ENCODE results near the gene DAAM2. TPM values are rescaled to one million over a fixed set of nuclear protein-coding genes. Genes with fewer than 3 reads are reported as not detected.

The DAAM2 gene
- total and polyA plus RNA-seq, 9 of the 15 experiments (the other 6 are each of a cell fraction or from before 2014, with no cell fraction given) = 0.01 to 0.07 TPM; not detected in 7

GRCh38 chr6:39756582-39756981, 35.6 kb upstream of the DAAM2 start:
- POLR2A ChIA-PET = no interaction called here
- H3K79me2 ChIP-seq (ENCODE audit: control insufficient read depth, insufficient read depth, low read length) = no peaks in the 10 kb centered on the region
- no peaks in the 10 kb centered on the region; a peak in 1 of 5 replicates for H3K27me3 ChIP-seq (ENCODE audit: control insufficient read depth in 2 of 2, insufficient read depth in 2 of 2, low read length in 2 of 2)
- 0% methylated on average over 2 of the region's 2 CpGs for WGBS (ENCODE audit: insufficient coverage, low coverage, missing lambda C conversion rate)
- no peaks in the 10 kb centered on the region for H3K36me3 ChIP-seq (ENCODE audit: control insufficient read depth, insufficient read depth, low read length)
- no peak overlapping the region for H3K9ac ChIP-seq (ENCODE audit: insufficient read depth in 1 of 2, low read depth in 2 of 2, low read length in 2 of 2)
- DNase-seq (ENCODE audit: extremely low read depth in 1 of 4, low spot score in 3 of 4) (no peak), FAIRE-seq (no peak), ATAC-seq (no peak)
- no peak for TF ChIP-seq ZNF699 (CRISPR knock-in tag; IDR thresholded peaks at IDR 0.05; ENCODE audit: insufficient replicate concordance)
- TF ChIP-seq RHOXF2B (CRISPR knock-in tag; conservative IDR thresholded peaks at IDR 0.05) = no peak
- no peak for TF ChIP-seq ZNF511 (CRISPR knock-in tag; IDR thresholded peaks at IDR 0.05)
- no peak for TF ChIP-seq ZNF311 (CRISPR knock-in tag; IDR thresholded peaks at IDR 0.05)
- TF ChIP-seq ARHGAP35 (IDR thresholded peaks at IDR 0.05; ENCODE audit: partially characterized antibody) = no peak
- TF ChIP-seq ATF7 (IDR thresholded peaks at IDR 0.05) = no peak
- no peak for TF ChIP-seq POLR2B (IDR thresholded peaks at IDR 0.05; ENCODE audit: low read depth, partially characterized antibody)
- no peak for TF ChIP-seq THRB (CRISPR knock-in tag; conservative IDR thresholded peaks at IDR 0.05)
- no peak for TF ChIP-seq TAL1 (IDR thresholded peaks at IDR 0.05)
- TF ChIP-seq HMBOX1 (IDR thresholded peaks at IDR 0.05) = no peak
- TF ChIP-seq NCOA1 (IDR thresholded peaks at IDR 0.05; ENCODE audit: low read depth) = no peak
- TF ChIP-seq U2AF2 (optimal IDR thresholded peaks at IDR 0.05; ENCODE audit: low read depth, low read length) = no peak
- no peak for TF ChIP-seq SP1 (CRISPR knock-in tag; IDR thresholded peaks at IDR 0.05)
- TF ChIP-seq KHSRP (IDR thresholded peaks at IDR 0.05) = no peak
- no peak for TF ChIP-seq ZNF780A (CRISPR knock-in tag; IDR thresholded peaks at IDR 0.05)
- TF ChIP-seq PHB (CRISPR knock-in tag; IDR thresholded peaks at IDR 0.05) = no peak
- TF ChIP-seq SLC30A9 (CRISPR knock-in tag; IDR thresholded peaks at IDR 0.05) = no peak
- no peak for TF ChIP-seq SMAD1 (IDR thresholded peaks at IDR 0.05; ENCODE audit: low read depth, low read length, partially characterized antibody)
- no peak for TF ChIP-seq TAF7 (tag; IDR thresholded peaks at IDR 0.05)
- H3K9me1 ChIP-seq (ENCODE audit: control insufficient read depth, insufficient read depth, low read length) = no peaks in the 10 kb centered on the region
- CTCF ChIA-PET (ENCODE audit: low intra/inter-chr PET ratio) = no interaction called here
- no peaks in the 10 kb centered on the region for H4K20me1 ChIP-seq (replicated peaks; ENCODE audit: control insufficient read depth, insufficient read depth, low read length)
- in situ Hi-C loops (cut with MboI) (no loop called here), intact Hi-C loops (cut with micrococcal nuclease) (no loop called here)
- no peak overlapping the region for H3K4me2 ChIP-seq (ENCODE audit: insufficient read depth, low read length)
- H3K27ac ChIP-seq (ENCODE audit: extremely low read depth, low read depth, low read length) = no peak overlapping the region
- BruUV-seq (replicated peaks) = no TSS peak
- H3K4me3 ChIP-seq = no peak overlapping the region
- H2AFZ ChIP-seq (ENCODE audit: low read depth, low read length) = no peak overlapping the region
- H3K9me3 ChIP-seq (replicated peaks; ENCODE audit: control insufficient read depth, insufficient read depth, low read depth, low read length) = no peaks in the 10 kb centered on the region
- H3K4me1 ChIP-seq (replicated peaks in 1 of 2; ENCODE audit: control insufficient read depth in 2 of 2, insufficient read depth in 2 of 2, low read length in 2 of 2) = no peaks in the 10 kb centered on the region
